ENCODE data around the gene PDE7B. TPM values are rescaled to one million over a fixed set of nuclear protein-coding genes. Genes with fewer than 3 reads are reported as not detected.

PDE7B gene
- total and polyA plus RNA-seq, 2 of the 8 experiments (the other 6 are each of a cell fraction or from before 2014, with no cell fraction given), result not detected

DNA sequence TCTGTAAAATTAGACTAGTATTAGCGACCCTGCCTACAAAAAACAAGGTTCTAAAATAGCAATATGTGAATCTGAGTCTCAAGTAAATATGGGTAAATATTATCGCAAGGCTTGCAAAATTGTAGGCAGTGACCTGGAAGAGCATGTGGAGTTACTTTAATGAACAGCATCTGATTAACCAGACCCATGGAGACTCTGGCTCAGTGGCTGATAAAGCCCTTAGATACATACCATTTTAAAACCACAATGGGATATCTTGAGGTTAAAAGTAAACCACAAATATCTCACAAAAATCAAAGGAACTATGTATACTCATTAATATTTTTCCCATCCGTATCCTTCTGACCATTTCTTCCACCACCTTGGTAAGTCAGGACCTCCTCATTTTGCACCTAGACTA lies 211.6 kb downstream of the PDE7B start:
- Histone ChIP-seq H3K4ac (replicated peaks; ENCODE audit: insufficient read length, low read depth, low read length) (no peak overlapping the region), H2AK5ac (ENCODE audit: low read depth, low read length) (no peak overlapping the region), H3K9ac (replicated peaks in 1 of 4; ENCODE audit: extremely low read depth in 1 of 4, low read depth in 3 of 4, low read length in 3 of 4) (no peak overlapping the region), H3K27me3 (replicated peaks in 1 of 4; ENCODE audit: control insufficient read depth in 3 of 4, extremely low read depth in 1 of 4, insufficient read depth in 3 of 4, low read length in 3 of 4) (no peaks in the 10 kb centered on the region), H2BK5ac (ENCODE audit: low read depth, low read length) (no peak overlapping the region), H3K79me2 (ENCODE audit: control insufficient read depth in 1 of 2, insufficient read depth in 2 of 2, low read length in 2 of 2) (no peaks in the 10 kb centered on the region), H3K14ac (ENCODE audit: insufficient read length) (no peak overlapping the region), H3K4me2 (ENCODE audit: insufficient read depth in 1 of 2, low read depth in 2 of 2, low read length in 2 of 2) (no peak overlapping the region), H3K27ac (ENCODE audit: low read depth, low read length) (no peak overlapping the region), H3K18ac (ENCODE audit: extremely low read depth, low read length) (no peak overlapping the region), H3K4me3 (ENCODE audit: extremely low read depth in 1 of 4, insufficient read depth in 2 of 4, low read depth in 3 of 4, low read length in 4 of 4) (no peak overlapping the region), H4K5ac (ENCODE audit: insufficient read length, low read depth, low read length) (no peak overlapping the region), H3K56ac (replicated peaks; ENCODE audit: insufficient read length, low read depth, low read length) (no peak overlapping the region), H3K36me3 (ENCODE audit: control insufficient read depth in 2 of 4, insufficient read depth in 4 of 4, low read length in 3 of 4) (no peaks in the 10 kb centered on the region), H4K20me1 (replicated peaks in 1 of 2; ENCODE audit: control insufficient read depth in 1 of 2, insufficient read depth in 2 of 2, low read length in 2 of 2) (no peaks in the 10 kb centered on the region), H4K91ac (replicated peaks; ENCODE audit: insufficient read length, low read length) (no peak overlapping the region), H3K23ac (ENCODE audit: insufficient read length) (no peak overlapping the region), H4K8ac (ENCODE audit: extremely low read depth, insufficient read depth, low read length) (no peak overlapping the region), H3K79me1 (ENCODE audit: low read depth, low read length) (no peaks in the 10 kb centered on the region), H2BK12ac (ENCODE audit: low read depth, low read length) (no peak overlapping the region), H2BK15ac (ENCODE audit: low read length) (no peak overlapping the region), H3K4me1 (replicated peaks in 1 of 4; ENCODE audit: control insufficient read depth in 3 of 4, insufficient read depth in 4 of 4, low read length in 3 of 4) (peaks cover 0 to 5% (median 1%) of the 10 kb centered on the region in 4 experiments; a peak in 2 of 7 replicates), H3K23me2 (ENCODE audit: low read depth, low read length) (no peaks in the 10 kb centered on the region), H2BK120ac (replicated peaks; ENCODE audit: low read depth, low read length) (no peak overlapping the region), H2AFZ (ENCODE audit: low read length) (no peak overlapping the region), H2BK20ac (ENCODE audit: low read length) (no peak overlapping the region), H3K9me3 (ENCODE audit: insufficient read depth in 2 of 2, low read depth in 1 of 2, low read length in 1 of 2) (no peaks in the 10 kb centered on the region)
- FAIRE-seq (no peak), DNase-seq (ENCODE audit: low read depth in 1 of 2, low spot score in 2 of 2) (no peak)
- ChIA-PET POLR2A (ENCODE audit: partially characterized antibody) (interaction anchor here (0.6 kb wide), 1 partner anchor 833 kb away, joined by 5 read pairs; no protein-coding TSS in a partner anchor), CTCF (ENCODE audit: partially characterized antibody) (no interaction called here)
- WGBS, 2 experiments (ENCODE audit: extremely low coverage in 1 of 2, insufficient coverage in 1 of 2, insufficient read length in 1 of 2, insufficient replicate concordance in 2 of 2, low coverage in 1 of 2, low lambda C conversion rate in 2 of 2, missing lambda C conversion rate in 1 of 2), result 92% methylated on average over 3 of the region's 3 CpGs; no CpG with 5 or more reads in 1 of the 2 experiments

All from H1 (cell line).